PFSK-1 (cell line): ENCODE measurements around the gene CNTN4.

Source experiments
- FOXP2 ChIP-seq: optimal IDR thresholded peaks from 2 replicates; pipeline ENCODE3; 2011; ENCODE audit warnings: borderline replicate concordance, control low read depth, inconsistent platforms; ENCODE audit not compliant: insufficient read depth; ENCODE audit errors: extremely low read length, extremely low read depth
- POLR2AphosphoS5 ChIP-seq: IDR thresholded peaks from 2 replicates; pipeline ENCODE4 v1.6.1; 2012; ENCODE audit warnings: low read depth, mild to moderate bottlenecking, control low read depth, low read length, moderate library complexity
- SIN3A ChIP-seq: IDR thresholded peaks from 2 replicates; pipeline ENCODE4 v1.6.1; 2012; ENCODE audit warnings: mild to moderate bottlenecking, low read length, moderate library complexity, borderline replicate concordance; ENCODE audit not compliant: insufficient read depth
- TAF1 ChIP-seq: IDR thresholded peaks from 2 replicates; pipeline ENCODE4 v1.6.1; 2012; ENCODE audit warnings: low read length, control low read depth, borderline replicate concordance; ENCODE audit not compliant: insufficient read depth
- TF ChIP-seq, protein P1 (sequence below), 2 experiments: IDR thresholded peaks; 2 replicates each; pipeline versions ENCODE4 v1.6.1 to v1.8.0; 2011 to 2012; ENCODE audit warnings: low read depth in 2 of 2, low read length in 2 of 2, control low read depth in 1 of 2, inconsistent platforms in 1 of 2, mild to moderate bottlenecking in 1 of 2, moderate library complexity in 1 of 2; ENCODE audit not compliant: insufficient read depth in 1 of 2

Gene CNTN4

DNA sequence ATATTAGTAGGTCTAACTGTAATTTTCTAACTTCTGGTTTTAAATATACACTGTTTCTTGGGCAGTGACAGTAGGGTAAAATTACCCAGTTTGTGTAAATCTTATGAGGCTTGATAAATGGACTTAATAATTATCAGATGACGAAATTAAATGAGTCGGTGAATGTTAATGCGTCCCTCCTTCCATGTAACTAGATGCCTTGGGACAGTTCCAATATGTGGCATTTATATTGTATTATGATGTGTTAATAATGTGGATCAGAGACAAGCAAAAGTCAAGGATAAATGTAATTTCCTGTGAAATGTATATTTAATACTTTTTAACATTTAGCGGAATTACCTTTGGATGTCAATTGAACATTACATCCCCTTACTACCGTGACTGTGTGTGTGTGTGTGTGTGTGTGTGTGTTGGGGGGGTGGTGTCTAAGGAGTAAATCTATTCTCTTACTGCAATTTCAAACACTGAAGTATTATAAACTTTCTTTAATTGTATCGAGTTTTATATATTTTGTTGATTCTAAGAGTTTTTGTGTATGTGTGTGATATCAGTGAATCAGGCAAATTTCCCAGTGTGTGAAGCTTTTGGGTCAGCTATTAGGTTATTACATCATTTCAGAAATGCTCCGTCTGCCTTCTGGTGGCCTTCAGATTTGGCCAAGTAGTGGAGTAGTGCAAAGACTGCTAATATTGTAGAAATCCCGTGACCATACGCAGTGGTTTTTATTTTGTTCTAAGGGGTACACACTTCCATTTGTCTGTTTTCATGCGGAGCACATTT is 50.1 kb downstream of the CNTN4 start:
- no peak for TF ChIP-seq SIN3A
- TF ChIP-seq FOXP2: no peak
- TF ChIP-seq, protein P1, sequence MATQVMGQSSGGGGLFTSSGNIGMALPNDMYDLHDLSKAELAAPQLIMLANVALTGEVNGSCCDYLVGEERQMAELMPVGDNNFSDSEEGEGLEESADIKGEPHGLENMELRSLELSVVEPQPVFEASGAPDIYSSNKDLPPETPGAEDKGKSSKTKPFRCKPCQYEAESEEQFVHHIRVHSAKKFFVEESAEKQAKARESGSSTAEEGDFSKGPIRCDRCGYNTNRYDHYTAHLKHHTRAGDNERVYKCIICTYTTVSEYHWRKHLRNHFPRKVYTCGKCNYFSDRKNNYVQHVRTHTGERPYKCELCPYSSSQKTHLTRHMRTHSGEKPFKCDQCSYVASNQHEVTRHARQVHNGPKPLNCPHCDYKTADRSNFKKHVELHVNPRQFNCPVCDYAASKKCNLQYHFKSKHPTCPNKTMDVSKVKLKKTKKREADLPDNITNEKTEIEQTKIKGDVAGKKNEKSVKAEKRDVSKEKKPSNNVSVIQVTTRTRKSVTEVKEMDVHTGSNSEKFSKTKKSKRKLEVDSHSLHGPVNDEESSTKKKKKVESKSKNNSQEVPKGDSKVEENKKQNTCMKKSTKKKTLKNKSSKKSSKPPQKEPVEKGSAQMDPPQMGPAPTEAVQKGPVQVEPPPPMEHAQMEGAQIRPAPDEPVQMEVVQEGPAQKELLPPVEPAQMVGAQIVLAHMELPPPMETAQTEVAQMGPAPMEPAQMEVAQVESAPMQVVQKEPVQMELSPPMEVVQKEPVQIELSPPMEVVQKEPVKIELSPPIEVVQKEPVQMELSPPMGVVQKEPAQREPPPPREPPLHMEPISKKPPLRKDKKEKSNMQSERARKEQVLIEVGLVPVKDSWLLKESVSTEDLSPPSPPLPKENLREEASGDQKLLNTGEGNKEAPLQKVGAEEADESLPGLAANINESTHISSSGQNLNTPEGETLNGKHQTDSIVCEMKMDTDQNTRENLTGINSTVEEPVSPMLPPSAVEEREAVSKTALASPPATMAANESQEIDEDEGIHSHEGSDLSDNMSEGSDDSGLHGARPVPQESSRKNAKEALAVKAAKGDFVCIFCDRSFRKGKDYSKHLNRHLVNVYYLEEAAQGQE (IDR thresholded peaks at IDR 0.05; ENCODE audit: insufficient read depth in 1 of 2, low read depth in 2 of 2, low read length in 2 of 2): no peak
- no peak for TF ChIP-seq POLR2AphosphoS5

DNA sequence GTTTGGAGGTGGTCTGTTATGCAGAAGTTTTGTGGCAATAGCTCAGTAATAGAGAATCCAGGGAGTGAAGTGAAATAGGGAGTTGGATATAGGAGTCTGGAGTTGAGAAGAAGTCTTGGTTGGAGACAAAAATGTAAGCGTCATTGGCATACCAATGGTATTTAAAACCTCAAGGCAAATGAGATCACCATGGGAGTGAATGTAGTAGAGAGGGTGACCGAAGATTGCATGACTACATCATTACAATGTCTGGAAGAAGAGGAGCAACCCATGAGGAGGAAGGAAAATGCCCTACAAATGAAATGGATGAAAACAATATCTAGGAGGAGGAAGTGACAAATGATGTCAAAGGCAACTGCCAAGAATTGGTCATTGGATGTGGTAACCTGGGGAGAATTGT is 54.4 kb downstream of the CNTN4 start:
- TF ChIP-seq TAF1 (no peak), POLR2AphosphoS5 (no peak), FOXP2 (no peak), SIN3A (no peak)
- TF ChIP-seq, protein P1 (IDR thresholded peaks at IDR 0.05; ENCODE audit: insufficient read depth in 1 of 2, low read depth in 2 of 2, low read length in 2 of 2): no peak

DNA sequence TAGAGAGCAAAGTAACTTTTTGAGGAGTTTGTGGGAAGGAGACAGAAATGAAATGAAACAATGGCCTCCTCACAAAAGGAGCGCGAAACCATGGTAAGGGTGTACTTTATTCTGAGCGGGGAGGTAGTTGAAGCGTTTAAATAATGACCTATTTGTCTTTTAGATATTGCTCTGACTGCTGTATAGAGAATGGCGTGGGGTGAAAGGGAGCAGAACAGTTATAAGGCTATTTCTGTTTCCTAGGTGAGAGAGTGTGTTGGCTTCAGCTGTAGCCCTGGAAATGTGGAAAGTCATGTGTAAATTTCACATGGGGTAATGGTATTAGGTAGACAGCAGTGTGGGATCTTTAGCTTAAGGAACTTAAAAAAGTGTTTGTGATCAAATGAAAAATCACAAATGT is 54.9 kb downstream of the CNTN4 start:
- TF ChIP-seq POLR2AphosphoS5 (no peak), FOXP2 (no peak), TAF1 (no peak), SIN3A (no peak)
- TF ChIP-seq, protein P1 (IDR thresholded peaks at IDR 0.05; ENCODE audit: insufficient read depth in 1 of 2, low read depth in 2 of 2, low read length in 2 of 2): no peak

DNA sequence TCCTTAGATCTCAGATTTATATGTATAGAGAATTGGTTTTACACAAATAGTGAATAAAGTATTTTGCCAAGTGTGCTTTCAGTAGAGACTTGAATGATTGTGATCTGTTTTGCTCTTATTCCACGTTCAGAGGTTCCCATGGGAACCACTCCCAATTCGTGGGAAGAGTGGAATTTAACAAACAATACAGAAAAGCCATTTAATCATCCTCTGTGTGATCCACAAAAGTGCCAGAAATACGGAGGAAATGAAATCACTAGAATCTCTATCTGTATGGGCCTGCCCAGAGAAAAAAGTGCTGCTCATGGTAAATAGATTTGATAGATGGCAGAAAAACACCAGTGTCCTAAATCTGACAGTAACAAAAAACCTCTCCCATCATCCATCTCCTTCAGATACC is 56.0 kb downstream of the CNTN4 start:
- TF ChIP-seq, protein P1 (IDR thresholded peaks at IDR 0.05; ENCODE audit: insufficient read depth in 1 of 2, low read depth in 2 of 2, low read length in 2 of 2): no peak
- TF ChIP-seq POLR2AphosphoS5 (no peak), FOXP2 (no peak), SIN3A (no peak), TAF1 (no peak)
